Measurements from ENCODE around the gene NR6A1.

NR6A1 gene

GRCh38 chr9:124797343-124798103 lies 26.4 kb upstream of the NR6A1 start:
- DNase-seq (ENCODE audit: low read depth in 1 of 2, low spot score in 1 of 2): no peak

GRCh38 chr9:124795881-124796431 lies 24.8 kb upstream of the NR6A1 start:
- no peak for DNase-seq (ENCODE audit: low read depth in 1 of 2, low spot score in 1 of 2)

DNA sequence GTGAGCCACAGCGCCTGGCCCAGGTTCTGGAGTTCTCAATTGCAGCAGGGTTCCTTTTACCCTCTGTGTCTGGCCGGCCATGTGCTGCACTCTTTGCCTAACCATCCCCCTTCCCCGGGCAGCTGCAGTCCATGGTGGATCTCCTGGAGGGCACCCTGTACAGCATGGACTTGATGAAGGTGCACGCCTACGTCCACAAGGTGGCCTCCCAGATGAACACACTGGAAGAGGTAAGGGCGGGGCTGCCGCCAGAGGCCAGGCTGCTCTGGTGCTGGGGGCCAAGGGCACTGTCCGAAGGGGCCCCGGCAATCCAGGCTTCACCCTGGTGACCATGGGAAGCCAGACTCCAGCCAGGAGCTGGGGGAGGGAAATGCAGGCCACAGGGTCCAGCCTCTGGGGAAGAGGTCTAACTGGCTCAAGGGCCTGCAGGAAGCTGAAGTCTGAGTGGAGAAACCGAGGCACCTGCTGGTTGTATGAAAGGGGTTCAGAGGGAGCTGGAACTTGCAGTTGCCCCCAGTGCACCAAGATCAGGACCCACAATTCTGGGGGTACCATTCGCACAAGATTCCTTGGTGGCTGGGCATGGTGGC lies 23.9 kb upstream of the NR6A1 start:
- DNase-seq (ENCODE audit: low read depth in 1 of 2, low spot score in 1 of 2): no peak

GRCh38 chr9:124793015-124793541 lies 22.0 kb upstream of the NR6A1 start:
- DNase-seq (ENCODE audit: low read depth in 1 of 2, low spot score in 1 of 2): no peak

DNA sequence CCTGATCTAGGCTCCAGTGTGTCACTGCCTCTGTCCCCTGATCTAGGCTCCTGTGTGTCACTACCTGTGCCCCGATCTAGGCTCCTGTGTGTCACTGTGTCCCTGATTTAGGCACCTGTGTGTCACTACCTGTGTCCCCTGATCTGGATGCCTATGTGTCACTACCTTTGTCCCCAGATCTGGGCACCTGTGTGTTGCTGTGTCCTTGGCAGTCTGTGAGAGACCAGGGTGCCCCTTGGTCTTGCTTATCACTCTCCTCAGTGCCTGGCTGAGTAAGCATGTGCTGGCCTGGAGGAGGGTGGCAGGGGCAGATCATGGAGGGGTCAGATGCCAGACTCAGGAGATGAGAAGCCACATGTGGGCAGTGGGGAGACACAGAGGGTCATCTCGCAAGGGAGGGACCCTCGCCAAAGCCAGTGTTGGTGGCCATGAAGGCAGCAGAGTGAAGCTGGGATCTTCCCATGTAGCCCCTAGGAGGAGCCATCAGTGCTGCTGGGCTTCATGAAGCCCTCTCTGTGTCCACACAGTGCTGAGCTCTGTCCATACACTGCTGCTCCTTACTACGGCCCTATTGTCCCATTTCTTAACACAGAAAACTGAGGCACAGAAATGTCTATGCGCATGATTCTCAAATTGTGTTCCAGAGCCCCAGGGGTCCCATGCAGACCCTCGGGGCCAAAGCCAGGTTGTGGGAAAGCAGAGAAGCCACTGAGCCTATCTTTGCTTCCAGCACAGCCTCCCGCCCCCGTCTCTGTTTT lies 21.3 kb upstream of the NR6A1 start:
- DNase-seq (ENCODE audit: low read depth in 1 of 2, low spot score in 1 of 2): no peak

DNA sequence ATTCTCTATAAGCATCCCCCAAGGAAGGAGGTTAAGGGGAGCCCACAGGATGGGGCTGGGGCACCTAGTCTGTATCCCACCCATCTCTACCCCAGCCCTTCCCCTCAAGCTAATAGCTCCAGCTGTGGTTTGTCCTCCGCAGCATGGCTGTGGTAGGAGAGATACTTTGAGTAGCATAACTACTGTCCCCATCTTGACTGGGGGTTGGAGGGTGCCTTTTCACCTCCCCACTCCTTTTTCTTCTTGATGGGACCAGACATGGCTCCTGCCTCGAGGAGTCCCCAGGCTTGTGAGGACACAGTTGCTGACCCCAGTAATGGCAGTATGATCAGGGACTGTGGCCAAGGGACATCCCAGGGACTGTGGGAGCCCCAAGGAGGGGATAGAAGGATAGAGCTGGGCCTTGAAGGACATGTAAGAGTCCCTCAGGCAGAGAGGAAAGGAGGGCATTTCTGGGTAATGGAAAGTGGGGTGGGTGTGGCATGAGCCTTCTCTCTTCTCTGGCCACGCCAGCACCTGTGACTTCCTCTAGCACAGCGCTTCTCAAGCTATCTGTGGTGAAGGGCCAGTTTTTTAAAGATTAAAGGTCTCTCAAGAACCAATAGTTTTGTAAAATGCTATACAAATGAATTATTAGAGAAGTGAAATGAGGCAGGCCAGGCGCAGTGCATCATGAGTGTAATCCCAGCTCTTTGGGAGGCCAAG lies 19.8 kb upstream of the NR6A1 start:
- DNase-seq (ENCODE audit: low read depth in 1 of 2, low spot score in 1 of 2): no peak

- DNase-seq (ENCODE audit: low read depth in 1 of 2, low spot score in 1 of 2): no peak
Measured at GRCh38 chr9:124790301-124790700, 19.2 kb upstream of the NR6A1 start.

DNA sequence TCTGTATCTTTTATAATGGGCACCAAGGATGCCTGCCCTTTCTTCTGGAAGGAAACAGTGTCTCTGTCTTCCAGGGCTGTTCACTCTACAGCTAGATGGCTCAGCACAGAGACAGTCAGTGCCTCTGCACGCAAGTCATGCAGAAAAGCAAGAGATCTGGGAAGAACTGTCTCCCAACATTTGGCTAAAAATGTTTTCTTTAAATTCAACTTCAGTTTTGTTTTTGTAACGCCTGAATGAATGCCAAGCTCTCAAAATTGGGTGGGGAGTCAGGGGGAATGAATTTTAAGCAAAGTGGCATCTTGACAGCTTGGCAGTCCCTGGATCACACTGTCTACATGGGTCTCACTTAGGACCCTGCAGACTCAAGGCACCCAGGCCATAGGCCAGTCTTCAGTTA lies 18.4 kb upstream of the NR6A1 start:
- no peak for DNase-seq (ENCODE audit: low read depth in 1 of 2, low spot score in 1 of 2)

DNA sequence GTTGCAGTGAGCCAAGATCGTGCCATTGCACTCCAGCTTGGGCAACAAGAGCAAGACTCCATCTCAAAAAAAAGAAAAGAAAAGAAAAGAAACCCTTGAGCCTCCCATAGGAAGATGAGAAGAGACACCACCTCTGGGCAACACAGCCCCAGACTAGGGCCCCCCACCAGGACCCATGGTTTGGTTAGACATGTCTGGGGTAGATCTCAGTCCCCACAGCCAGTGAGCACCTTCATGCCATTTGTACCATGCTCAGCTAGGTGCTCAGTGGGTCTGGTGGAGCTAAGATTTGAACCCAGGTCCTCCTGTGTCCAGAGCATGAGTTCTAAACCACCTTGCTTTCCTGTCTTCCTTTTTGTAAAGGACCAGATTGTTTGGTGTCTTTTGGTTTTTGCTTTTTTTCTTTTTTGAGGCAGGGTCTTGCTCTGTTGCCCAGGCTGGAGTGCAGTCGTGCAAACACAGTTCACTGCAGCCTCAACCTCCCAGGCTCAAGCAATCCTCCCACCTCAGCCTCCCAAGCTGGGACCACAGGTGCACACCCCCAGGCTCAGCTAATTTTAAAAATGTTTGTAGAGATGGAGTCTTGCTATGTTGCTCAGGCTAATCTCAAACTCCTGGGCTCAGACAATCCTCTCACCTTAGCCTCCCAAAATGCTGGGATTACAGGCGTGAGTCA lies 17.6 kb upstream of the NR6A1 start:
- DNase-seq (ENCODE audit: low read depth in 1 of 2, low spot score in 1 of 2): no peak

- no peak for DNase-seq (ENCODE audit: low read depth in 1 of 2, low spot score in 1 of 2)
Measured at GRCh38 chr9:124786881-124787573, 15.9 kb upstream of the NR6A1 start.

GRCh38 chr9:124784509-124784908 lies 13.4 kb upstream of the NR6A1 start:
- no peak for DNase-seq (ENCODE audit: low read depth in 1 of 2, low spot score in 1 of 2)

GRCh38 chr9:124783830-124784229 lies 12.7 kb upstream of the NR6A1 start:
- DNase-seq (ENCODE audit: low read depth in 1 of 2, low spot score in 1 of 2): no peak

DNA sequence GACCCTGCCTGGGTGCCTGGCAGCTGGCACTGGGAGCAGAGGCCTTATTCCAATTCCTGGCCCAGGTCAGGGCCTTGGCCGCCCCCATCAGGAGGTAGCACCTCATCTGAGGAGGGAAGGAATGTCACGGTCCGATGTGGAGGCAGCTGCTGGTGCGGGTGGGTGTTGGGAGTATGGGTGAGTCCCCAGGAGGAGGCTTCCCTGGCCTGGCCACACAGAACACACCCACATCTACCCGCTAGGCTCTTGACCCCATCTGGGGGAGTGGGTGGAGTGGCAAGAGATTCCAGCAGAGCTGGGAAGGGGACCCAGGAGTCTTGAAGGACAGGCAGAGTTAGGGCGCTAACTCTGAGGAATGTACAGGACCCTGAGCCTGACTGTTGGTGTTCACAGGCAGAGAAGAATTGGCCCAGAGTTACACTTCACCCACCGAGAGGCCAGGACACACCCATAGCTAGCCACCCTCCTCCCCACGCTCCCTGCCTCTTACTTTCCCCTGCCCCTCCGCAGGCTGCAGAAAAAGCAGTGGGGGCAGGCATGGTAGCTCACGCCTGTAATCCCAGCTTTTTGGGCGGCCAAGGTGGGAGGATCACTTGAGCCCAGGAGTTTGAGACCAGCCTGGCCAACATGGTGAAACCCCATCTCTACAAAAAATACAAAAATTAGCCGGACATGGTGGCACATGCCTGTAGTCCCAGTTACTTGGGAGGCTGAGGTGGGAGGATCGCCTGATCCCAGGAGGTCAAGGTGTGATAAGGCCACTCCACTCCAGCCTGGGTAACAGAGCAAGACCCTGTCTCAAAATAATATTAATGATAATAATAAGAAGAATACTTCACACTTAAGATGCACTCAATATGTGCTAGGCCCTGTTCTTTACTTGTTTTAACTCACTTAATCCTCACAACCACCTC lies 11.8 kb upstream of the NR6A1 start:
- DNase-seq (ENCODE audit: low read depth in 1 of 2, low spot score in 1 of 2): no peak

- no peak for DNase-seq (ENCODE audit: low read depth in 1 of 2, low spot score in 1 of 2)
Measured at GRCh38 chr9:124781967-124782660, 11.0 kb upstream of the NR6A1 start.

DNA sequence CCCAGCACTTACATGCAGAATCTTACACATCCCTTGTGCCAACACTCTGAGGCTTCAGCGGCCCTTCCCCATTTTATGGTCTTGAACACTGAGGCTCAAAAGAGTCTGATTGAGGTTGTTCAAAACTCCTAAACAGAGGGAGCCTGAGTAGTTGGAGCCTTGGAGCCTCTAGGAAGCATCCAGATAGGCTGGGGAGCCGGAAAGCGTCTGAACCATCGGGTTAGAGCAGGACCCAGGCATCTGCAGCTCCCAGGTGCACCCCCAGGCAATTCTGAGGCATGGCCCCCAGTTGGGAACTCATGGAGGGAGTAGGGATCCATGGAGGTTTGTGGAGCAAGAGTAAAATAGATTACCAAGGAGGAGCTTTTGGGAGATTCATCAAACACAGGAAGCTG lies 9.6 kb upstream of the NR6A1 start:
- no peak for DNase-seq (ENCODE audit: low read depth in 1 of 2, low spot score in 1 of 2)

DNA sequence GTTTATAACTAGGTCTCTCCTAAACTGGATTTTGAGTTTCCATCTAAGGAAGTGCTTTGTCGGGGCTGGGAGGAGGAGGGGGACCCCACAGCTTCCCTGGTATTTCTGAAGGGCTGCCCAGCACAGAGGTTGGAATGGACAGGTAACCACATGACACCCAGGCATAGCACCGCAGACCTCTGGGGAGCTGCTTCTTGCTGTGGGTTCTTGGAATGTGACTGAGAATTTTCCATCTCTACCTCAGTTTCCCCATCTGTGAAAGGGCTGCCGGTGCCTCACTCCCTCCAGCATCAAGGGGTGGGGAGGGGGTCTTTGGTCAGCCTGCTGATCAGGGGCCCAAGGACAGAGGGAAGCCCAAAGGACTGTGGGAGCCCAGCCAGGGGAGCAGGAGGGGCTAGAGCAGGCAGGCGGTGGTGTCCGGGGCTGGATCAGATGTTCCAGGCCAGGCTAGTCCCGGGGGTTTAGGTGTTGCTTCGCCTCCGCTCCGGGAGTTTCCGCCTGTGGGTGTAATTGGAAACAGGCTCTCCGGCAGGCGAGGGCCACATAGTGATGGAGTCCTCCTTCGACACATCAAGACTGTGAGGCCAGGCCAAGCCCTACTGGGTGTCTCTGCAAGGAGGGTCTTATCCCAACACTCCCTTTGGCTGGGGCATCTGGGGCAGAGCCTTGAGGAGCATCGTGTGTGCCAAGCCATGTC lies 9.1 kb upstream of the NR6A1 start:
- DNase-seq (ENCODE audit: low read depth in 1 of 2, low spot score in 1 of 2): no peak

DNA sequence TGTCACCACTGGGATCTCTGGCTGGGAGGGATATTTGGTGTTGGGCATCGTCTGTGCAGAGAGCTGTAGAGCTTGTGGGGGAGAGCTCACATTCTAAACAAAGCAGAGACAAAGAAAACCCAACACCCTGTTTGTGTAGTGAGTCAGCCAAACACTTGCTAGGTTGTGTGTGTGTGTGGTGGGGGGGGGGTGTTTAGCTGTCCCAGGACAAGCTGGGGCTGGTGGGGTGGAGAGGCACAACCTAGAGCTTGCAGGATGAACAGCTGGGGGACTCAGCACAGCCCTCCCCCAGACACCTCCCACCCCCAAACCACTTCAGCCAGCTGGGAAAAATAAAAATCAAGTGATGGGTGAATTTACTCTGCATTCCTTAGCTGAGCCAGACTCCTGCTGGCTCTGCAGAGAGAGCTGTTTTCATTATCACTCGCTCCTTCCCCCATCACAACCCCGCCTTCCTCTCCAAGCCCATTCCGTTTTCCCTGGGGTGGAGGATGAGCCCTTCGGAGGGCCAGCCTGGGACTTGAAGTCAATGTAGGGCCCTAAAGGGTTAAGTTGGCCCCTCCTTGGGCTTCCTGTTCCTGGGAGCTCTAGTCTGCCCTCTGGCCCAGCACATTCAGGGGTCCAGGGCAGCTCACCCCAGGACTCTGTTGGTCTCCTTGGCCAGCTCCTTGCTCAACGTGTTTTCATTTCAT lies 8.4 kb upstream of the NR6A1 start:
- no peak for DNase-seq (ENCODE audit: low read depth in 1 of 2, low spot score in 1 of 2)

Measured in stimulated activated CD4-positive, alpha-beta T cell treated with anti-CD3 and anti-CD28 coated beads, Interleukin-15, amount 100 ng/mL, for 1 hour (primary cell).